Stomach smooth muscle (tissue), 2 donors: Measurements from ENCODE around the gene PAX4.
A peak's percentile ranks its signal among the peaks of the same experiment; 100 is the strongest.

Experiments
- H3K27ac ChIP-seq: one replicate; pipeline ENCODE4 v1.7.0; 2013; ENCODE audit warnings: mild to moderate bottlenecking, low read length, inconsistent platforms
- H3K27me3 ChIP-seq, 2 donors: one replicate each; pipeline ENCODE4 v1.7.0; 2013; ENCODE audit warnings: low read length in 2 of 2; ENCODE audit not compliant: insufficient read depth in 2 of 2, control insufficient read depth in 1 of 2
- H3K36me3 ChIP-seq, 2 donors: one replicate each; pipeline ENCODE4 v1.7.0; 2013; ENCODE audit warnings: low read length in 2 of 2; ENCODE audit not compliant: control insufficient read depth in 2 of 2, insufficient read depth in 2 of 2
- H3K4me1 ChIP-seq: one replicate; pipeline ENCODE4 v1.7.0; 2013; ENCODE audit warnings: low read length; ENCODE audit not compliant: control insufficient read depth, insufficient read depth
- H3K4me3 ChIP-seq, 2 donors: one replicate each; pipeline ENCODE4 v1.7.0; 2013; ENCODE audit warnings: low read length in 2 of 2
- H3K9ac ChIP-seq, 2 donors: one replicate each; pipeline ENCODE4 v1.7.0; 2013; ENCODE audit warnings: low read length in 2 of 2, mild to moderate bottlenecking in 1 of 2
- H3K9me3 ChIP-seq, 2 donors: one replicate each; pipeline ENCODE4 v1.7.0; 2013; ENCODE audit warnings: low read length in 2 of 2; ENCODE audit not compliant: control insufficient read depth in 2 of 2
- donor health status: healthy.
- donor health status: Pancreatic carcinoma.

PAX4 gene

DNA sequence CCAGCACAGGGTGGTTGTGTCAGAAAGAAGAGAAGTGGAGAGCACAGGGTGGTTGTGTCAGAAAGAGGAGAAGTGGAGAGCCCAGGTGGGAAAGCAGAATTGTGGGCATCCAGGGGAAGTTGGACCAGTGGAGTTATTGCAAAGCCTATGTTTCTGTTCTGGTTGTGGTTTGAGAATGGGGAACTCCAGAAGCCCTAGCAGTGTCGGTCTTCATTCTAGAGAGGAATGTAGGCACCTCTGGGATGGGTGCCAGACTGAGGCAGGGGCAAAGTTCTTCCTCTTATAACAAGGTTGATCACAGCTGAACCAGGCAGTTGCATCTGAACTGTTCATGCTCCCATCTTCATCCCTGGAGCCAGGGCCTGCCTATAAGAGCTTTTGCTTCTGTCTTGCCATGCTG, 23.5 kb downstream of the PAX4 start:
- H3K9ac ChIP-seq: no peak overlapping the region
- no peaks in the 10 kb centered on the region for H3K9me3 ChIP-seq
- H3K36me3 ChIP-seq: peaks cover 16 to 20% of the 10 kb centered on the region in 2 donors
- H3K27me3 ChIP-seq: no peaks in the 10 kb centered on the region
- H3K4me3 ChIP-seq: no peak overlapping the region
- H3K4me1 ChIP-seq: peaks cover 7% of the 10 kb centered on the region
- H3K27ac ChIP-seq: no peak overlapping the region

DNA sequence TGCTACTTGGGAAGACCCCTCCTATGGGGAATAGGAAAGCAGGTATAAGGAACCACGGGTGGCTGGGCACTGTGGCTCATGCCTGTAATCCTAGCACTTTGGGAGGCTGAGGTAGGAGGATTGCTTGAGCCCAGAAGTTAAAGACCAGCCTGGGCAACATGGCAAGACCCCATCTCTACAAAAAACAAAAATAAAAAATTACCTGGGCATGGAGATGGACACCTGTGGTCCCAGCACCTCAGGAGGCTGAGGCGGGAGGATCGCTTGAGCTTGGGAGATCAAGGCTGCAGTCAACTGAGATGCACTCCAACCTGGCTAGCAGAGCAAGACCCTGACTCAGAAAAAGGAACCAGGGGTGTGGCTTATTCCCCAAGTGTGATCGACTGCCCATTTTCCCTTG, 25.4 kb downstream of the PAX4 start:
- H3K4me1 ChIP-seq: peaks cover 20% of the 10 kb centered on the region
- peaks cover 16 to 20% of the 10 kb centered on the region in 2 donors for H3K36me3 ChIP-seq
- H3K9ac ChIP-seq: no peak overlapping the region
- H3K9me3 ChIP-seq: no peaks in the 10 kb centered on the region
- H3K27ac ChIP-seq: no peak overlapping the region
- no peak overlapping the region for H3K4me3 ChIP-seq
- no peaks in the 10 kb centered on the region for H3K27me3 ChIP-seq

DNA sequence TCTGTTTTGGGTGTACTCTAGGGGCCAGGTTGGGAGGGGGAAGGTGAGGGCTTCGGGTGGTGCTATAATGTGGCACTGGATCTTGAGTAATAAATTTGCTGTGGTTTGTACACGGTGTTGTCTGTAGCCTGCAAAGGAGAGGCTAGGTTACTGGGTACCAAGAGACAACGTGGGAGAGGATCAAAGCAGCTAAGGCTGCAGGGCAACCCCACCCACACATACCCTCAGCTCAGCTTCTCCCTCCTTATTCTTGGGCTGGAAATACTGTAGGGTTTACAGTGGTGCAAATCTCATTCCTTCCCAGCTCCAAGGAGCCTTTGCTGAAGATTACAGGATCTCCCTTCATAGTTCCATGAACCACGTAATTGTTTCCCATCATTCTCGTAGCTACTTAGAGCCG, 26.4 kb downstream of the PAX4 start:
- H3K27ac ChIP-seq: no peak overlapping the region
- no peaks in the 10 kb centered on the region for H3K27me3 ChIP-seq
- no peaks in the 10 kb centered on the region for H3K9me3 ChIP-seq
- H3K9ac ChIP-seq: no peak overlapping the region
- peaks cover 16 to 20% of the 10 kb centered on the region in 2 donors for H3K36me3 ChIP-seq
- H3K4me3 ChIP-seq: no peak overlapping the region
- peaks cover 22% of the 10 kb centered on the region for H3K4me1 ChIP-seq

DNA sequence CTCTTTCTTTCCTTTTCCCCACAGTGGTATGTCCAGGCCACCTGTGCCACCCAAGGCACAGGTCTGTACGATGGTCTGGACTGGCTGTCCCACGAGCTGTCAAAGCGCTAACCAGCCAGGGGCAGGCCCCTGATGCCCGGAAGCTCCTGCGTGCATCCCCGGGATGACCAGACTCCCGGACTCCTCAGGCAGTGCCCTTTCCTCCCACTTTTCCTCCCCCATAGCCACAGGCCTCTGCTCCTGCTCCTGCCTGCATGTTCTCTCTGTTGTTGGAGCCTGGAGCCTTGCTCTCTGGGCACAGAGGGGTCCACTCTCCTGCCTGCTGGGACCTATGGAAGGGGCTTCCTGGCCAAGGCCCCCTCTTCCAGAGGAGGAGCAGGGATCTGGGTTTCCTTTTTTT, 26.8 kb downstream of the PAX4 start:
- H3K9me3 ChIP-seq: no peaks in the 10 kb centered on the region
- no peak overlapping the region for H3K9ac ChIP-seq
- H3K4me3 ChIP-seq: no peak overlapping the region
- peaks cover 22% of the 10 kb centered on the region for H3K4me1 ChIP-seq
- no peak overlapping the region for H3K27ac ChIP-seq
- H3K36me3 ChIP-seq: peaks cover 16 to 20% of the 10 kb centered on the region in 2 donors
- H3K27me3 ChIP-seq: no peaks in the 10 kb centered on the region

DNA sequence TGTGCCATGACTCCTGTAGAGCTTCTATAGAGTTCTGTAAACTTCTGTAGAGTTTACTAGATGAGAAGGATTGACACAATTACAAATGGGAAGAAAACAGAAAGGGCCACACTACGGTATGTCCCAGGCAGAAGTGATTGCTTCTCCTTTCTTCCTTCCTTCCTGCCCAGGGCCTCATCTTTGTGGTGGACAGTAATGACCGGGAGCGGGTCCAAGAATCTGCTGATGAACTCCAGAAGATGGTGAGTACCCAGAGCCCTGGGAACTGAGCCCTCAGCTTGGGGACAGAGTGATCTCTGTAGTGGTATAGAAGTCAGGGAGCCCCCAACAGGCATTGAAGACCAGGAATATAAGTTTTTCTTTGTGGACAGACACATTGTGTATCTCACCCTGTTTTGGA, 28.0 kb downstream of the PAX4 start:
- H3K27ac ChIP-seq: no peak overlapping the region
- no peak overlapping the region for H3K4me3 ChIP-seq
- no peak overlapping the region for H3K9ac ChIP-seq
- H3K4me1 ChIP-seq: peaks cover 30% of the 10 kb centered on the region
- peaks cover 16 to 20% of the 10 kb centered on the region in 2 donors for H3K36me3 ChIP-seq
- no peaks in the 10 kb centered on the region for H3K9me3 ChIP-seq
- H3K27me3 ChIP-seq: no peaks in the 10 kb centered on the region

DNA sequence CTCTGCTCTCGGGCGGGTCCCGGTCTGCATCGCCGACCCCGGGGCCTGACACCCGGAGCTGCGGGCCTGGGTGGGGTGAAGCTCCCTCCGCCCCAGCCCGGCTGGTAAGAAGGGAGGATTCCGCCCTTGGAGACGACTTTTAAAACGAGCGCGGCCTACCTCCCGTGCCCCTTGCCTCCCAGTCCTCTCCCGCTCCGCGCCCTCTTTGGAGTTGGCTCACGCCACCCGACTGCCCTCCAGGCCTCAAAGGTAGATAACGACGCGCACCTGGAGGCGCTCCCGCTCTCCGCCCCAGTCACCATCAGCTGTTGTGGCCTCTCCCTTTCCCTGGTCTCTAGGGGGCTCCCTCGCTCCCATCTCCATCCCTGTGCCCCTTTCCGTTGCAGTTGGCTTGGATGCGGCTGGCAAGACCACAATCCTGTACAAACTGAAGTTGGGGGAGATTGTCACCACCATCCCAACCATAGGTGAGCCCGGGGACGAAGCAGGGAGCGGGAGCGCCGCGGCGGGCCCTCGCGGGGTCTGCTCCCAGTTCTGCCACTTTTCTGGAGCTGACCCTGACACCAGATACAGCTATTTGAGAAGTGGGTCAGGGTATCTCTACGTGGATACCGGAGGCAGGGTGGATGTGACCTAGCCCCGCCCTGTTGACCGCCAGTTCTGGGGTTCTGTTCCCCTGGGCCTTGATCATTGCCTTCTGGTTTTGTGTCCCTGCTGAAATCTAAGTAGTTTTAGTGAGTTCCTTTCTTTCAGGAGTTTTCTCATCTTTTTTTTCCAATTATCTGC, 29.1 kb downstream of the PAX4 start:
- peak overlapping the region; percentile 82 to 94 for H3K4me3 ChIP-seq
- peaks cover 16 to 20% of the 10 kb centered on the region in 2 donors for H3K36me3 ChIP-seq
- peak overlapping the region; percentile 87 to 94 for H3K9ac ChIP-seq
- no peaks in the 10 kb centered on the region for H3K27me3 ChIP-seq
- peaks cover 40% of the 10 kb centered on the region for H3K4me1 ChIP-seq
- no peaks in the 10 kb centered on the region for H3K9me3 ChIP-seq
- H3K27ac ChIP-seq: peak overlapping the region; percentile 90

DNA sequence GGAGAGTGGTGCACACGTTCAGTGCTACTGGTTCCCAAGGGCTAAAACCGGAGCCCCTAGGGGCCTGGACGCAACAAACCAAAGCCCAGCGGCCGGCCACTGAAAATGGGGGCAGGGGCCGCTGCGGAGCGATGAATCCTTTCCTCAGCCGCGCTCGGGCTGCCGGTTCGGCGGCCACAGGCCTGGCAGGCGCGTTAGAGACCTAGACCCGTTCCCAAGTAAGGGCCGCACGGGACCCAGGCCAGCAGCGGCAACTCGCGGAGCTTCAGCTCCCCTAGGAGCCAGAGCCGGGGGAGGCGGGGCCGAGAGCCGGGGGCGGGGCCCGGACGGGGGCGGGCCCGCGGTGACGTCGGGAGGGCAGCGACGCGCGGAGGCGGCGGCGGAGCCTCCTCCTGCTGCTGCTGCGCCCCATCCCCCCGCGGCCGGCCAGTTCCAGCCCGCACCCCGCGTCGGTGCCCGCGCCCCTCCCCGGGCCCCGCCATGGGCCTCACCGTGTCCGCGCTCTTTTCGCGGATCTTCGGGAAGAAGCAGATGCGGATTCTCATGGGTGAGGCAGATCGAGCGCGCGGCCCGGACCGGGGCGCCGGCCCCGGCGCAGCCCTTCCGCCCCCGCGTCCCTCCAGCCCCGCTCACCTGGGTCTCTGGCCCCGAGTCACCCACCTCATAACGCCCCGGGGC, 29.8 kb downstream of the PAX4 start, which contains the start of gene ARF5:
Gene ARF5, plus strand, starts transcription at position 393 of the 678 bp plus-strand sequence. Its CDS starts 88 bp downstream, at position 481.
- H3K36me3 ChIP-seq: peaks cover 16 to 21% of the 10 kb centered on the region in 2 donors
- H3K9me3 ChIP-seq: no peaks in the 10 kb centered on the region
- peak within 1 kb of the TSS; percentile 90 for H3K27ac ChIP-seq
- peaks cover 47% of the 10 kb centered on the region for H3K4me1 ChIP-seq
- peak within 1 kb of the TSS; percentile 82 to 94 for H3K4me3 ChIP-seq
- H3K27me3 ChIP-seq: no peaks in the 10 kb centered on the region
- peak within 1 kb of the TSS; percentile 87 to 94 for H3K9ac ChIP-seq

DNA sequence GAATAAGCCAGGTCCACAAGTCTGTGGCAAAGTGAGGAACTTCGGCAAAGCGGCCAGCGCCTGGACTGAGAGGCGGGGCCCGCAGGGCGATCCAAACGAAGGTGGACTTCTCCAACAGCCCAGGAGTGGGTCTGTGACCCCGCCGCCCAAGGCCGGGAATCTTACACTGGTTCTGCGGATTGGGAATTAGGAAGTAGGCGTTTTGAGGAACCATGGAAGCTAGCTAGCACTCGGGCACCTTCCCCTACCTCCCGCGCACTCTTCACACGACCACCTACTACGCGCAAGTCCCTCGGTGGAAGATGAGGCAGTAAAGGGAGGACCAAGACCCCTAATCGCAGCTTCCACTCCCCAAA, 30.3 kb downstream of the PAX4 start:
- H3K4me3 ChIP-seq: peak overlapping the region; percentile 65 to 94
- H3K9ac ChIP-seq: peak overlapping the region; percentile 82 to 90
- H3K27me3 ChIP-seq: no peaks in the 10 kb centered on the region
- H3K27ac ChIP-seq: peak overlapping the region; percentile 90
- peaks cover 52% of the 10 kb centered on the region for H3K4me1 ChIP-seq
- no peaks in the 10 kb centered on the region for H3K9me3 ChIP-seq
- H3K36me3 ChIP-seq: peaks cover 16 to 23% of the 10 kb centered on the region in 2 donors

DNA sequence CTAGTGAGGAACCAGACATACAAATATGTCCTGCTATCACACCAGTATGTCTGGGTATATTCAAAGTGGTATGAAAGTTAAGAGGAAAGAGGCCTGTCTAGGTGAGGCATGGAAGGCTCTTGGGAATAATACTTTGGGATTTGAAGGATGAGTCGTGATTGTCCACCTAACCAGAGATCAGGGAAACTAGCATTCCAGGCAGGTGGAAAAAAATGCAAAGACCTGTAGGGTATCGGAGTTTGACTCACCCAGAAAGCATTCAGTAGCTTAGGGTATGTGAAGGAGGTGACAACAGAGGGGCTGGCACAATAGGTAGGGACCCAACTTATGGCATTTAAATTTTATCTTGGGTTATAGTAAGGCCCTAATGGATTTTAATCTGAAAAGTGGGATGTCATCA, 31.6 kb downstream of the PAX4 start:
- peak overlapping the region in 1 of 2 donors; percentile 93 for H3K4me3 ChIP-seq
- no peak overlapping the region for H3K9ac ChIP-seq
- no peaks in the 10 kb centered on the region for H3K27me3 ChIP-seq
- H3K9me3 ChIP-seq: no peaks in the 10 kb centered on the region
- H3K36me3 ChIP-seq: peaks cover 17 to 25% of the 10 kb centered on the region in 2 donors
- H3K27ac ChIP-seq: peak overlapping the region; percentile 93
- peaks cover 65% of the 10 kb centered on the region for H3K4me1 ChIP-seq

DNA sequence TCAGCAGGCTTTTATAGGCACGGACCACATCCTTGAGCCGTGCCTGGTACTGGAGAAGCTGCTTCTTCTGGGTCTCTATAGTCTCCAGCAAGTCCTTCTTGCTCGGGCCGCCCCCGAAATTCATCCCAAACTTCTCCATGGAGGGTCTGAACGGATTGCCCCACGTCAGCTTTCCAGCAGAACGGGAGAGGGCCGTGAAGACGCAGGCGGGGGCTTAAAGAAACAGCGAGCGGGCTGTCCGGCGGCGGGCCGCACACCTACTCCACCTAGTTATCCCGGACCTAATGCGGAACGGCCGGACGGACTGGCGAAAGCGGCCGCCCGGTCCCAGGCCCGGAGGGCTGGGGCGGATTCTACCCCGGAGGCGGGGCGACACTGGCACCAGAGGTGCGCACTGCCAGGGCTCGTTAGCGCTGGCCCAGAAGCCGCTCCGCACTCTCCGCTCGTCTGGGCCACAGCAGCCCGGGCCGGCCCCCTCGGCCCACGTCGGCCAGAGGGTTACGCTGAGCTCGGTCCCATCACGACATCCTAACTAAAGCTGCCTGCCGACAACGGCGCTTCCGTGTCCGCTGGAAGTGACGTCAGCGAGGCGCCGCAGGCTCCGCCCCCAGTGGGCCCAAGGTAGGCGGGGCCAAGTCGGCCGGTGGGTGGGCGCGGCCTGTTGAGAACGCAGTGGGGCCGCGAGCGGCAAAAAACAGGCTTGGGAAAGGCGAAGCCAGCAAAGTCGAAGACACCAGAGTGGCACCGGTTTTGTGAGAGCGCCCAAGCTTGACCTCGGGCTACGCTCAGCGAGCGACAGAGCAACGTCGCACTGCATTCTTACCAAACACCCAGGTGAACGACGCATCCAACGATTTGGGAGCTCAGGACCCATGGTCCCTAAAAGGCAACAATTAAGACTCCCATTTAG, 32.6 kb downstream of the PAX4 start, which contains the start of gene GCC1:
Gene GCC1, minus strand, starts transcription at position 553 of the 910 bp plus-strand sequence. Its CDS starts 414 bp downstream, at position 139.
- H3K36me3 ChIP-seq: peaks cover 15 to 22% of the 10 kb centered on the region in 2 donors
- H3K4me1 ChIP-seq: peaks cover 72% of the 10 kb centered on the region
- H3K9ac ChIP-seq: peak within 1 kb of the TSS; percentile 86 to 96
- H3K9me3 ChIP-seq: no peaks in the 10 kb centered on the region
- H3K4me3 ChIP-seq: peak within 1 kb of the TSS; percentile 88 to 93
- peak within 1 kb of the TSS; percentile 93 for H3K27ac ChIP-seq
- no peaks in the 10 kb centered on the region for H3K27me3 ChIP-seq
